Measurements from ENCODE around the gene POLR2E.

DNA sequence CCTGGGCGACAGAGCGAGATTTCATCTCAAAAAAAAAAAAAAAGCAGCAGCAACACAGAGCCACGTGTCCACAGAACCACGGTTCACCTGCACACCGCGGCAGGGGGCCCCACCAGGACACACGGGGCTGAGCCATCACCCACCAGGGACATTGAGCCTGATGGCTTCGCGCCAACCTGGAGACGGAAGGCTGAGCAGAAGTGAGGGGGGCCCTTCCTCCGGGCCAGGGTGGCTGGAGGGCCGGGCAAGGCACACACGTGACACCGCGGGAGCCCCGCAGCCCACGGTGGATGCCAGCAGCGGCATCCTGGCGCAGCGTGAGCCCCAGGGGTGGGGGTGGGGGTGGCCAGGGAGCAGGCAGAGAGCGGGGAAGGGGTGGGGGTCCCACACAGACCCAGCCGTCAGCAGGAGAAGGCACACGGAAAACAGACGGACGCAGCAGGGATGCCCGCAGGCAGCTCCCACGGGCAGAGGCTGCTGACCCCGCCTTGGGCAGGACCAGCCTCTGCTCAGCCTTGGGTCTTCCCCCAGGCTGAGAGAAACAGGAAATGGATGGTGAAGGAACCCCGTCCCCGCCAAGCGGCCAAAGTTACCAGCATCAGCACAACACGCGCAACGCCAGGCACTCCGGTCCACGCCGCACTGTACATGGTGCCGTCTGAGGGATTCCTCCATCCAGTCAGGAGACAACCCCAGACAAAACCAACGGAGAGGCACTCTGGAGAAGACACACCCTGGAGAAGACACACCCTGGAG lies 45.3 kb upstream of the POLR2E start:
- TF ChIP-seq POLR2A (IDR thresholded peaks at IDR 0.05) (no peak), EP300 (IDR thresholded peaks at IDR 0.05) (no peak)
- TF ChIP-seq, protein P1, sequence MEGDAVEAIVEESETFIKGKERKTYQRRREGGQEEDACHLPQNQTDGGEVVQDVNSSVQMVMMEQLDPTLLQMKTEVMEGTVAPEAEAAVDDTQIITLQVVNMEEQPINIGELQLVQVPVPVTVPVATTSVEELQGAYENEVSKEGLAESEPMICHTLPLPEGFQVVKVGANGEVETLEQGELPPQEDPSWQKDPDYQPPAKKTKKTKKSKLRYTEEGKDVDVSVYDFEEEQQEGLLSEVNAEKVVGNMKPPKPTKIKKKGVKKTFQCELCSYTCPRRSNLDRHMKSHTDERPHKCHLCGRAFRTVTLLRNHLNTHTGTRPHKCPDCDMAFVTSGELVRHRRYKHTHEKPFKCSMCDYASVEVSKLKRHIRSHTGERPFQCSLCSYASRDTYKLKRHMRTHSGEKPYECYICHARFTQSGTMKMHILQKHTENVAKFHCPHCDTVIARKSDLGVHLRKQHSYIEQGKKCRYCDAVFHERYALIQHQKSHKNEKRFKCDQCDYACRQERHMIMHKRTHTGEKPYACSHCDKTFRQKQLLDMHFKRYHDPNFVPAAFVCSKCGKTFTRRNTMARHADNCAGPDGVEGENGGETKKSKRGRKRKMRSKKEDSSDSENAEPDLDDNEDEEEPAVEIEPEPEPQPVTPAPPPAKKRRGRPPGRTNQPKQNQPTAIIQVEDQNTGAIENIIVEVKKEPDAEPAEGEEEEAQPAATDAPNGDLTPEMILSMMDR (IDR thresholded peaks at IDR 0.05), result no peak
